H9 (cell line): ENCODE measurements around the gene ZNF695. TPM values are rescaled to one million over a fixed set of nuclear protein-coding genes. Genes with fewer than 3 reads are reported as not detected.

Experiments
- DNase-seq: peaks from one replicate; pipeline ENCODE4 v3.0.0-alpha.2; 2017
- H2AFZ ChIP-seq: one replicate; pipeline ENCODE4 v1.6.1; 2013; ENCODE audit warnings: mild to moderate bottlenecking, low read length, control low read depth, moderate library complexity
- H2AK5ac ChIP-seq: 2 replicates; pipeline ENCODE4 v1.6.1; 2013; ENCODE audit warnings: low read length, control low read depth, mixed read lengths; ENCODE audit not compliant: insufficient read length
- H2BK120ac ChIP-seq: one replicate; pipeline ENCODE4 v1.6.1; 2013; ENCODE audit warnings: low read depth, mild to moderate bottlenecking, low read length, control low read depth, inconsistent platforms; ENCODE audit not compliant: poor library complexity, severe bottlenecking
- H2BK12ac ChIP-seq: 2 replicates; pipeline ENCODE4 v1.6.1; 2013; ENCODE audit warnings: low read length, control low read depth, mixed read lengths, low read depth; ENCODE audit not compliant: insufficient read length
- H2BK15ac ChIP-seq: 2 replicates; pipeline ENCODE4 v1.6.1; 2013; ENCODE audit warnings: low read depth, low read length, control low read depth
- H2BK20ac ChIP-seq: one replicate; pipeline ENCODE4 v1.6.1; 2013; ENCODE audit warnings: low read depth, mild to moderate bottlenecking, low read length, control low read depth, inconsistent platforms; ENCODE audit not compliant: poor library complexity, severe bottlenecking
- H2BK5ac ChIP-seq: 2 replicates; pipeline ENCODE4 v1.6.1; 2013; ENCODE audit warnings: low read length, control low read depth, mixed read lengths; ENCODE audit not compliant: insufficient read length
- H3K14ac ChIP-seq: 2 replicates; pipeline ENCODE4 v1.6.1; 2013; ENCODE audit warnings: low read length, control low read depth; ENCODE audit not compliant: insufficient read depth
- H3K18ac ChIP-seq: 2 replicates; pipeline ENCODE4 v1.6.1; 2013; ENCODE audit warnings: low read depth, mild to moderate bottlenecking, mixed read lengths, low read length, control low read depth; ENCODE audit not compliant: insufficient read length
- H3K23ac ChIP-seq: 2 replicates; pipeline ENCODE4 v1.6.1; 2013; ENCODE audit warnings: low read length, control low read depth, mixed read lengths, low read depth; ENCODE audit not compliant: insufficient read length
- H3K23me2 ChIP-seq: 2 replicates; pipeline ENCODE4 v1.6.1; 2013; ENCODE audit warnings: low read depth, mild to moderate bottlenecking, mixed read lengths, low read length, control low read depth; ENCODE audit not compliant: insufficient read length, poor library complexity, severe bottlenecking
- H3K27ac ChIP-seq: 2 replicates; pipeline ENCODE4 v1.5.1; 2013; ENCODE audit warnings: low read length, control low read depth, mixed read lengths, low read depth; ENCODE audit not compliant: insufficient read length
- H3K27me3 ChIP-seq: 2 replicates; pipeline ENCODE4 v1.6.1; 2013; ENCODE audit warnings: low read length, control low read depth, inconsistent platforms; ENCODE audit not compliant: insufficient read depth
- H3K4ac ChIP-seq: 2 replicates; pipeline ENCODE4 v1.6.1; 2013; ENCODE audit warnings: low read depth, mild to moderate bottlenecking, control low read depth, inconsistent platforms, low read length, moderate library complexity
- H3K4me1 ChIP-seq: 2 replicates; pipeline ENCODE4 v1.6.1; 2013; ENCODE audit warnings: low read length, control low read depth, inconsistent platforms; ENCODE audit not compliant: insufficient read depth
- H3K4me2 ChIP-seq: 2 replicates; pipeline ENCODE4 v1.6.1; 2013; ENCODE audit warnings: low read length, control low read depth, mixed read lengths; ENCODE audit not compliant: insufficient read length, insufficient read depth
- H3K56ac ChIP-seq: 2 replicates; pipeline ENCODE4 v1.6.1; 2013; ENCODE audit warnings: low read depth, mild to moderate bottlenecking, mixed read lengths, low read length, control low read depth; ENCODE audit not compliant: insufficient read length
- H3K79me1 ChIP-seq: 2 replicates; pipeline ENCODE4 v1.6.1; 2013; ENCODE audit warnings: low read depth, mild to moderate bottlenecking, moderate library complexity, low read length, control low read depth, inconsistent platforms; ENCODE audit not compliant: insufficient read depth, poor library complexity, severe bottlenecking
- H3K79me2 ChIP-seq: 2 replicates; pipeline ENCODE4 v1.6.1; 2013; ENCODE audit warnings: low read length, control low read depth, inconsistent platforms; ENCODE audit not compliant: insufficient read depth
- H3K9ac ChIP-seq: 2 replicates; pipeline ENCODE4 v1.6.1; 2013; ENCODE audit warnings: low read length, control low read depth, mixed read lengths; ENCODE audit not compliant: insufficient read length; ENCODE audit errors: extremely low read depth
- H3K9me3 ChIP-seq: one replicate; pipeline ENCODE4 v1.6.1; 2013; ENCODE audit warnings: low read depth, low read length, inconsistent platforms; ENCODE audit not compliant: control insufficient read depth
- H3T11ph ChIP-seq: one replicate; pipeline ENCODE4 v1.6.1; 2013; ENCODE audit warnings: mild to moderate bottlenecking, low read length, control low read depth, inconsistent platforms
- H4K20me1 ChIP-seq: one replicate; pipeline ENCODE4 v1.6.1; 2013; ENCODE audit not compliant: control insufficient read depth, insufficient read length, insufficient read depth
- H4K5ac ChIP-seq: 2 replicates; pipeline ENCODE4 v1.6.1; 2013; ENCODE audit warnings: low read depth, mild to moderate bottlenecking, mixed read lengths, low read length, control low read depth; ENCODE audit not compliant: insufficient read length
- H4K8ac ChIP-seq: replicated peaks from 2 replicates; pipeline ENCODE4 v1.6.1; 2013; ENCODE audit warnings: low read length, control low read depth, mixed read lengths, low read depth; ENCODE audit not compliant: insufficient read length
- H4K91ac ChIP-seq: 2 replicates; pipeline ENCODE4 v1.6.1; 2013; ENCODE audit warnings: low read depth, mild to moderate bottlenecking, moderate library complexity, mixed read lengths, low read length, control low read depth; ENCODE audit not compliant: insufficient read length
- H3K27ac Mint-ChIP-seq, 3 experiments: 2 replicates in 2 of 3; 3 replicates in 1 of 3; pipeline ENCODE4 v1.8.0; 2020 to 2021; ENCODE audit warnings: mixed read lengths in 3 of 3, mild to moderate bottlenecking in 1 of 3, moderate library complexity in 1 of 3
- H3K27me3 Mint-ChIP-seq: 2 replicates; pipeline ENCODE4 v1.8.0; 2021; ENCODE audit warnings: low read depth, mild to moderate bottlenecking, moderate library complexity, mixed read lengths
- H3K36me3 Mint-ChIP-seq, 3 experiments: 2 replicates in 2 of 3; 3 replicates in 1 of 3; pipeline ENCODE4 v1.8.0; 2020 to 2021; ENCODE audit warnings: low read depth in 3 of 3, mixed read lengths in 3 of 3; ENCODE audit not compliant: insufficient read depth in 1 of 3
- H3K4me1 Mint-ChIP-seq, 2 experiments: 2 replicates each; pipeline ENCODE4 v1.8.0; 2020; ENCODE audit warnings: mixed read lengths in 2 of 2
- H3K4me3 Mint-ChIP-seq, 2 experiments: 2 replicates in 1 of 2; 3 replicates in 1 of 2; pipeline ENCODE4 v1.8.0; 2020 to 2021; ENCODE audit warnings: mild to moderate bottlenecking in 2 of 2, mixed read lengths in 2 of 2, moderate library complexity in 1 of 2
- H3K9me3 Mint-ChIP-seq, 2 experiments: 2 replicates in 1 of 2; 3 replicates in 1 of 2; pipeline ENCODE4 v1.8.0; 2020; ENCODE audit warnings: mild to moderate bottlenecking in 2 of 2, mixed read lengths in 2 of 2, moderate library complexity in 1 of 2
- WGBS: extraction: QIAGEN DNeasy Blood & Tissue Kit; methylation state at CpG from one replicate; pipeline ENCODE4 v1.1.7; 2013; ENCODE audit warnings: missing lambda C conversion rate, low lambda C conversion rate, mixed read lengths; ENCODE audit not compliant: insufficient read length; ENCODE audit errors: extremely low coverage; 5-methylcytosine and 5-hydroxymethylcytosine counted together
- total RNA-seq: library from RNA; stranded (reverse); gene quantifications from 2 replicates; pipeline ENCODE4 v1.2.1, GENCODE V29; 2021
- TF ChIP-seq, protein P1 (sequence below): fragments of 200-600 bp; sonication (generic); conservative IDR thresholded peaks from 3 replicates; pipeline ENCODE4 v1.8.0; 2021; ENCODE audit warnings: antibody characterized with exemption, mild to moderate bottlenecking

ZNF695 gene
- total RNA-seq, 1 experiment from 2014 or later: 22.3 TPM

GRCh38 chr1:246946366-246946765 lies 61.5 kb downstream of the ZNF695 start:
- Histone ChIP-seq H3K18ac (no peak overlapping the region), H3K4ac (no peak overlapping the region), H3K27me3 (no peaks in the 10 kb centered on the region), H2AFZ (no peak overlapping the region), H3K27ac (no peak overlapping the region), H2BK20ac (no peak overlapping the region), H3K23me2 (no peaks in the 10 kb centered on the region), H3K9ac (no peak overlapping the region), H3K79me2 (no peaks in the 10 kb centered on the region), H4K20me1 (no peaks in the 10 kb centered on the region), H3K4me1 (no peaks in the 10 kb centered on the region), H2BK15ac (no peak overlapping the region), H3K9me3 (no peaks in the 10 kb centered on the region), H3K4me2 (no peak overlapping the region), H3T11ph (no peak overlapping the region), H2AK5ac (no peak overlapping the region), H2BK120ac (no peak overlapping the region), H3K79me1 (no peaks in the 10 kb centered on the region), H2BK12ac (no peak overlapping the region), H4K5ac (no peak overlapping the region), H3K14ac (no peak overlapping the region), H3K56ac (no peak overlapping the region), H3K23ac (no peak overlapping the region), H4K8ac (no peak overlapping the region), H4K91ac (no peak overlapping the region), H2BK5ac (no peak overlapping the region)
- H3K27me3 Mint-ChIP-seq: no peaks in the 10 kb centered on the region
- H3K4me3 Mint-ChIP-seq: no peak overlapping the region
- H3K9me3 Mint-ChIP-seq: no peaks in the 10 kb centered on the region
- WGBS: no CpG with 5 or more reads among the region's 6 CpGs
- peaks cover 8 to 16% of the 10 kb centered on the region in 2 experiments for H3K4me1 Mint-ChIP-seq
- TF ChIP-seq, protein P1, sequence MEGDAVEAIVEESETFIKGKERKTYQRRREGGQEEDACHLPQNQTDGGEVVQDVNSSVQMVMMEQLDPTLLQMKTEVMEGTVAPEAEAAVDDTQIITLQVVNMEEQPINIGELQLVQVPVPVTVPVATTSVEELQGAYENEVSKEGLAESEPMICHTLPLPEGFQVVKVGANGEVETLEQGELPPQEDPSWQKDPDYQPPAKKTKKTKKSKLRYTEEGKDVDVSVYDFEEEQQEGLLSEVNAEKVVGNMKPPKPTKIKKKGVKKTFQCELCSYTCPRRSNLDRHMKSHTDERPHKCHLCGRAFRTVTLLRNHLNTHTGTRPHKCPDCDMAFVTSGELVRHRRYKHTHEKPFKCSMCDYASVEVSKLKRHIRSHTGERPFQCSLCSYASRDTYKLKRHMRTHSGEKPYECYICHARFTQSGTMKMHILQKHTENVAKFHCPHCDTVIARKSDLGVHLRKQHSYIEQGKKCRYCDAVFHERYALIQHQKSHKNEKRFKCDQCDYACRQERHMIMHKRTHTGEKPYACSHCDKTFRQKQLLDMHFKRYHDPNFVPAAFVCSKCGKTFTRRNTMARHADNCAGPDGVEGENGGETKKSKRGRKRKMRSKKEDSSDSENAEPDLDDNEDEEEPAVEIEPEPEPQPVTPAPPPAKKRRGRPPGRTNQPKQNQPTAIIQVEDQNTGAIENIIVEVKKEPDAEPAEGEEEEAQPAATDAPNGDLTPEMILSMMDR: no peak
- peaks cover 12 to 25% (median 19%) of the 10 kb centered on the region in 3 experiments for H3K36me3 Mint-ChIP-seq
- DNase-seq: no peak
- H3K27ac Mint-ChIP-seq: peak overlapping the region in 1 of 3 experiments; percentile 4; a peak in 3 of 7 replicates

Other genes with a start within 250 kb of the ZNF695 start
- 41.9 and 44.3 TPM in 2 replicates for gene AHCTF1, start 76.1 kb downstream of the ZNF695 start, total RNA-seq
- 12.8 and 13.9 TPM in 2 replicates for gene ZNF670, start 70.8 kb upstream of the ZNF695 start, total RNA-seq
- 19.2 and 19.5 TPM in 2 replicates for gene ZNF669, start 96.3 kb upstream of the ZNF695 start, total RNA-seq
- gene ZNF124, start 164.0 kb upstream of the ZNF695 start, total RNA-seq: 50.6 and 50.9 TPM in 2 replicates
- not detected in 2 replicates for gene VN1R5, start 248.0 kb upstream of the ZNF695 start, total RNA-seq